ENCODE measurements around the gene EPHB1.

DNA sequence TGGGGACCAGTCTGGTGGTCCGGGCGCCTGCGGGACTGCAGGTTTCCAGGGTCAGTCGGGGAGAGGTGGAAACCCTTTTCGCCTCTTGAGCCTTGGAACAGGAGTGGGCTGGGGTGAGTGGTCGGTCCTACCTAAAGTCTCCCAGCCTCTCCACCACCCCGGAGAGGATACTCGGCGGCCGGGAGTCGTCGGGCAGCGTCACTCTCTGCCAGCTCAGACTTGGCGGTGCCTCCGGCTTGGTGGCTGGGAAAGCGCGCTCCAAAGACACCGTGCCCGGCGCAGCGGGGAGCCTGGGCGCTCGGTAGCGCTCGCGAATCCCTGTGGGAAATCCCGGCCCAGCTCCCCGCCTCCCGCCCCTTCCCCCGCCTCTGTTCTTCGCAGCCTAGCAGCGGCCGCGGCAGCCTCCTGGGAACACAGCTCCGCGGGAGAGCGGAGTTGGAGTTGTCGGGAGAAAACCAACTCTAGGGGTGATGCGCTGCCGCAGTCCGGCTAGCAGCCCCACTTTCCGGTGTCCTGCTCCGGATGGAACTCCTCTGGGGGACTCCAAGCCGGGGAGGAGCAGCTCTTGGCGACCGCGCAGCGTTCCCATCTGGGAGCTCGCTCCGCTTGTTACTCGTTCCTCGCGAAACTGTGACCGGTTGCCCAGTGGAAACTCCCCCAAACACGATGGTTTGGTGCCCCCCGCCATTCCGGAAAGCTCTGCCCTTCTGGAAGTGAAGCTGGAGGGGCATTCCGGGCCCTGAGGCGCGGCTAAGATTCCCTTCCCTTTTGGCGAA, 1.4 kb downstream of the EPHB1 start:
- TF ChIP-seq CTCF (IDR thresholded peaks at IDR 0.05): no peak
- no peak for TF ChIP-seq POLR2A (IDR thresholded peaks at IDR 0.05)
